Measurements from ENCODE around the gene EFHD1.
"Not testable (repeated sequence)": the region's sequence is repeated elsewhere in the genome, so short reads cannot be mapped to it uniquely, and the experiment has no call there.

Gene EFHD1

DNA sequence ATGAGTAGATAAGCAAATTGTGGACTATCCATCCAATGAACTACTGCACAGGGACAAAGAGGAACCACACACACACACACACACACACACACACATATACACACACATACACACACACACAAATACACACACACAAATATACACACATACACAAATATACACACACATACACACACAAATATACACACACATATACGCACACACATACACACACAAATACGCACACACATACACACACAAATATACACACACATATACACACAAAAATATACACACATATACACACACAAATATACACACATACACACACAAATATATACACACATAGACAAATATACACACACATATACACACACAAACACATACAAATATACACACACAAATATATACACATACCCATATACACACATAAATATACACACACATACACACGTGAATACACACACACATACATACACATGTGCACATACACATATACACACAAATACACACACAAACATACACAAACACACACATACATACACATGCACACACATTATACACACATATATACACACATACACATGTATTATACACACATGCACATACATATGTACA is 19.8 kb upstream of the EFHD1 start:
- in situ Hi-C loops (cut with MboI; ENCODE audit: low sequenced_read_pairs): loop anchor here (25.0 kb wide), 1 partner anchor 399 kb away; the partner anchor contains the start of gene NGEF

DNA sequence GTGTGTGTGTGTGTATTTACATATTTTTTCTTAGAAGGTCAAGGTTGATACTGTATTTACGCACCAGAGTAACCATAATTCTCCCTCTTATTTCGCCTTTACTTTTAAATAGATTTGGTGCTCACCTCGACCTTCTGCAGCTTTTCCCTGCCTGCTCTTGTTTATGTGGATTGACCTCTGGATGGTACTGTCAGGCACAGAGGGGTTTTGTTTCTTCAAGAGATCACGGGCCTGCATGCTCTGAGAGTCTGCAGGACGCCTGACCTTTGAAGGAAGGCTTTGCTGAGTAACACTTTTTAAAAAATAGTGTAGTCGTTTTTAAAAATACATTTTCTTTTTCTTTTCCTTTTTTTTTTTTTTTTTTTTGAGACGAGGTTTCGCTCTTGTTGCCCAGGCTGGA is 18.1 kb upstream of the EFHD1 start:
- in situ Hi-C loops (cut with MboI; ENCODE audit: low sequenced_read_pairs): loop anchor here (25.0 kb wide), 1 partner anchor 397 kb away; the partner anchor contains the start of gene NGEF

DNA sequence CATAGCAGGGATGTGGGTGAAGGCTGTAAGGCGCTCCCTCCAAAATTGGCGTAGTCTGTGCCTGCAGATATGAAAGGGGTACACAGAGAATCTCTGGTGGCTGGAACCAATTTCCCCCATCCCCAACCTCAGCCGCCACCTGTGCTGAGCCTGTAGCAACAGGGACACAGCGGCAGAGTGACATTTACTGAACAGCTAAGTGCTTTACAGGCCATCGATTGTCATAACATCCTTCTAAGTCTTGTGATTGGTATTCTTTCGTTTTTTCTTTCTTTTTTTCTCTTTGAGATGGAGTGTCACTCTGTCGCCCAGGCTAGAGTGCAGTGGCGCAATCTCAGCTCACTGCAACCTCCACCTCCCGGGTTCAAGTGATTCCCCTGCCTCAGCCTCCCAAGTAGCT is 12.2 kb upstream of the EFHD1 start:
- in situ Hi-C loops (cut with MboI; ENCODE audit: low sequenced_read_pairs): loop anchor here (25.0 kb wide), 1 partner anchor 391 kb away; the partner anchor contains the start of gene NGEF

DNA sequence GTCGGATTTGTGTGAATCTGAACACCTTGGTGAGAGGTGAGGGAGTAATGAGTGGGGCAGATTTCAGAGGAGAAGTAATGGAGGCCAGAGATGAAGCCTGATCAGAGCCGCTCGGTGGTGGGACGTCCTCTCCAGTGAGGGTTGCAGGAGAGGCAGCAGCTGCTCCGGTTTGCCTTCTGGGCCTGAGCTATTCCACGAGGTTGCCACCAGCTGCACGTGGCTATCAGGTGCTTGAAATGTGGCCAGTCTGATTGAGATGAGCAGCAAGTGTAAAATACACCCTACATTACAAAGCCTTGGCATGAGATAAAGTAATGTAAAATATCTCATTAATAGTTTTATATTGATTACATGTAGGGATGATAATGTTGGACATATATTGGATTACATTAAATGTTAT is 10.8 kb upstream of the EFHD1 start:
- in situ Hi-C loops (cut with MboI; ENCODE audit: low sequenced_read_pairs): loop anchor here (25.0 kb wide), 1 partner anchor 390 kb away; the partner anchor contains the start of gene NGEF

DNA sequence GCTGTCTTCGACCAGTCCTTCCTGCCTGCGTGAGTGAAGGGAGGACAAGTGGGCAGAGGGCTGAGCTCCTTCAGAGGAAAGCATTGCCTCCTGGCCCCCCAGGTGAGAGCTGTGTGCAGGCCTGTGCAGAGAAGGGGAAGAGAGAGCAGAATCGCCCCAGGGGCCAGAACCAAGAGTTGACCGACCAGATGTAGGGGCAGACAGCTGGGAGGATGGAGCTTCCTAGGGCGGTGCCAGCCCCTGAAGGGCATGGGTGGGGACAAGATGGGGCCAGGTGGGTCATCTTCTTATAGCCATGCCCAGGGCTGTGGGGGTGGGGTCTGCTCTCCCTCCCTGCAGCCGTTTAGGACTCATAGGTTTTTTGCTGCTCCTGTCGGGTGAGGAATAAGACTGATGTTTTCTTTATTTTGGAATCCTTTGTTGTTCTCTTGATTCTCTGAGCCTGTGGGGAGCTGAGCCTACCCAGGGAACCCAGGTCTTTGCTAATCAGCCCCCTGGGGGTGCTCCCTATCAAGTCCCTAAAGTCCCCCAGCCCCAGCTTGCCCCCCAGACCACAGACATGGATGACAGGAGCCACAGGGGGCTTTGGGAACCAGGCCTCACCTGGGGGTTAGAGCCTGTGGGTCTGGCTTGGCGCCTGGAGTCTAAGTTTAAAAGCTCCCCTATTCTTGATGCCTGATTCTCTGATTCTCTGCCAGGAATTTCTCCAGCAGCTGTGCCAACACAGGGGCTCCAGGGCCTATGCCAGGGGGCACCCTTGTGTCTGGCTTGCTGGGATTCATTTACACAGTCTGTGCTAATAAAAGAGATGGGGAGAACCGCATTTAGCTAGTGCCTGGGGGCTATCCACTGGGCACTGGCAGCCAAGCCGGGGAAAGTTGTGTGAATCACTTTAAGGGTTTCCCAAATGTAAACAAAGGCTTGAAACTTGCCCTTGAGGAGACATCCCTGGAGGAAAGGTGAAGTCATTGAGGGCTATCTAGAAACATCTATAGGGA is 9.3 kb upstream of the EFHD1 start:
- in situ Hi-C loops (cut with MboI; ENCODE audit: low sequenced_read_pairs): loop anchor here (25.0 kb wide), 1 partner anchor 388 kb away; the partner anchor contains the start of gene NGEF

DNA sequence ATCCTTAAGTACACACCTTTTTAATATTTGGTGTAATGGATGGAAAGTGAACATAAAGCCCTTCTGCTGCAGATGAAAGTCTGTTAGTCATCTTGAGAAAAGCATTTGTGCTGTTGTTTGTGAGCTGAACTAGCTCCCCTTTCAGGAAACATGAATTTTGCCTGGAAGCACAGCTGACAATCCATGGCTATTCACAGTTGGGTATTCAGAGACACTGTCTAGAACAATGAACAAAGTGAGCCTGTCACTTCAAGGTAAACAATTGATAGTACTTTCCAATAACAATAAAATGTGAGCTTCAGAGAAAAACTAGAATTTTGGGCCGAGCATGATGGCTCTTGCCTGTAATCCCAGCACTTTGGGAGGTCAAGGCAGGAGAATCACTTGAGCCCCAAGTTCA is 6.8 kb upstream of the EFHD1 start:
- in situ Hi-C loops (cut with MboI; ENCODE audit: low sequenced_read_pairs): no loop called here

DNA sequence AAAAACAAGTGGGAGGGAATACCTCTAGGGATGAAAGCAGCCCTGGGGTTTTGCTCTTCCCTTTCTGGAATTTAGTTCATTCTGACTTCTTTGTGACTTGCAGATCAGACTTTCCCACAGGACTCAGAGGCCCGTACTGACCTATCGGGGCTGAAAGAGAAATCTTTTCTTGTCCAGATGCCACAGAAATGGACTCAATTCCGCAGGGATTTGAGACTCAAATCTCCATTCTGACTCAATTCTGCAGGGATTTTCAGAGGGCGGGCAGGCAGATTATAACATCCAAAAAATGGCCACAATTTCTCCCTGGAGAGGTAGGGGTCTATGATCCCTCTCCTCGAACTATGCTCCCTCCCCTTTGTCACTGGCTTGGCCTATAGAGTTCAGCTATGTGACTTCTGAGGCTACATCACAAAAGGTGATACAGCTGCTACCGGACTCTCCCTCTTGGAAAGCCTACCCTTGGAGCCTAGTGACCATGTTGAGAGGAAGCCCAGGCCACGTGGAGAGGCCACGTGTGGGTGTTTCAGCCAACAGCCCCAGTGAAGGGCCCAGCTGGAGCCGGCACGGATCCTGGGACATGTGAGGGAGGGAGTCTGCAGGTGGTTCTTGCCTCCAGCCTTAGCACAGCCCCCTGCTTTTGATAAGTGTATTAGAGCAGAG is 4.8 kb upstream of the EFHD1 start:
- in situ Hi-C loops (cut with MboI; ENCODE audit: low sequenced_read_pairs): no loop called here

DNA sequence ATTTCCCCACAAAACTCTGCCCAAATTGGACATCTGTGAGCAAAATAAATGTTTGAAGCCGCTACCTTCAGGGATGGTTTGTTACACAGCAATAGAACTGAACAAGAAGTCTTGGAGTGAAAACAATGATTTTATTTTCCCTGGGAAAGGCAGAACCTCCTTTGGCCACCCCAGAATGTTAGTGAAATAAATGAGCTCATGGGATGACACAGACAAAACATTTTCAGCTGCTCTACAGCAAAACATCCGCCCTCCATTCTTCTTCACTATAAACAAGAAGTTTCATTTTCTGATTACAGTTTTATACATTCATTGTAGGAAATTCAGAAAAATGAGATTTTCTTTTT is 4.3 kb upstream of the EFHD1 start:
- in situ Hi-C loops (cut with MboI; ENCODE audit: low sequenced_read_pairs): no loop called here

DNA sequence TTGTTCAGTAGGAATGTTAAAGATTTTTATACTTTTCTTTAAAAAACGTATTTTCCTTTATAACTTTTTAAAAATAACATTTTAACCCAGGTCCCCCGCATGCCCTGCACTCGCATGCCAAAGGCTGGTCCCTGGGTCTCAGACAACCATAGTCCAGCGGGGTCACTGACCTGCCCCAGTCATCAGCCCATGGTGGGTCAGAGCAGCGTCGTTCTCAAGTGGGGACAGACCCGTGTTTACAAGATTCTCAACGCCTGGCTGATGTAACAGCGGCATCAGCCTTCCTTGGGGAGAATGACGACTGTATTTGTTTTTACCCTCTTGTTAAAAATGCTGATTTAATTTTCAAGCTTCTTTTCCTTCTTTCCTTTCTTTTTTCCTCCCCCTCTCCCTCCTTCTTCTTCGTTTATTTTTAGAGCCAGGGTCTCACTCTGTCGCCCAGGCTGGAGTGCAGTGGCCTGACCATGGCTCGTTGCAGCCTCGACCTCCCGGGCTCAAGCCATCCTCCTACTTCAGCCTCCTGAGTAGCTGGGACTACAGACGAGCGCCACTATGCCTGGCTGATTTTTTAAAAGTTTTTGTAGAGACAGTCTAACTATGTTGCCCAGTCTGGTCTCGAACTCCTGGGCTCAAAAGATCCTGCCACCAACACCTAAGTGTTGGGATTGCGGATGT is 1.0 kb upstream of the EFHD1 start:
- in situ Hi-C loops (cut with MboI; ENCODE audit: low sequenced_read_pairs): no loop called here

DNA sequence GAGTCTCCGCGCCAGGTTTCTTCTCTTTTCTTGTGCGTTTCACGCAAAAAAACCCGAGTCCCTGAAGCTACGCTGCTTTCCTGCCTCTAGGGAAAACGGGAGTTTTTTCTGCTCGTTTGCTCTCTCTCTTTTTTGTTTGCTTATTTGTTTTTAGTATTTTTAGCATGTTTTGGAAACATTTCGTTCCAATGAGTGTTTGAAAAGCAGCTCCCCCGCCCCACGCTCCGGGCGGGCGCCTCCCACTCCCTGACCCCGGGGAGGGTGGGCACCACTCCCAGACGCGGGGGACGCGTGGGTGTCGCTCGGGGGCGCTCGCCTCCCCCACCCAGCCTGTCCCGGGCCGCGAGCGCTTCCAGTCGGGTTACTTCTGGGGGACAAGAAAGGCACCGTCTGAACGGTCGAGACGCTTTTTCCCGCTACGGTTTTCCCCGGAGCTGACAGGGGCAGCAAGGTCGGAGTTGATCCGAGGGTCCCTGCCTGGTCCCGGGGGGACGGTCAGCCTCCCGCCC is 446 bp upstream of the EFHD1 start:
- in situ Hi-C loops (cut with MboI; ENCODE audit: low sequenced_read_pairs): no loop called here

DNA sequence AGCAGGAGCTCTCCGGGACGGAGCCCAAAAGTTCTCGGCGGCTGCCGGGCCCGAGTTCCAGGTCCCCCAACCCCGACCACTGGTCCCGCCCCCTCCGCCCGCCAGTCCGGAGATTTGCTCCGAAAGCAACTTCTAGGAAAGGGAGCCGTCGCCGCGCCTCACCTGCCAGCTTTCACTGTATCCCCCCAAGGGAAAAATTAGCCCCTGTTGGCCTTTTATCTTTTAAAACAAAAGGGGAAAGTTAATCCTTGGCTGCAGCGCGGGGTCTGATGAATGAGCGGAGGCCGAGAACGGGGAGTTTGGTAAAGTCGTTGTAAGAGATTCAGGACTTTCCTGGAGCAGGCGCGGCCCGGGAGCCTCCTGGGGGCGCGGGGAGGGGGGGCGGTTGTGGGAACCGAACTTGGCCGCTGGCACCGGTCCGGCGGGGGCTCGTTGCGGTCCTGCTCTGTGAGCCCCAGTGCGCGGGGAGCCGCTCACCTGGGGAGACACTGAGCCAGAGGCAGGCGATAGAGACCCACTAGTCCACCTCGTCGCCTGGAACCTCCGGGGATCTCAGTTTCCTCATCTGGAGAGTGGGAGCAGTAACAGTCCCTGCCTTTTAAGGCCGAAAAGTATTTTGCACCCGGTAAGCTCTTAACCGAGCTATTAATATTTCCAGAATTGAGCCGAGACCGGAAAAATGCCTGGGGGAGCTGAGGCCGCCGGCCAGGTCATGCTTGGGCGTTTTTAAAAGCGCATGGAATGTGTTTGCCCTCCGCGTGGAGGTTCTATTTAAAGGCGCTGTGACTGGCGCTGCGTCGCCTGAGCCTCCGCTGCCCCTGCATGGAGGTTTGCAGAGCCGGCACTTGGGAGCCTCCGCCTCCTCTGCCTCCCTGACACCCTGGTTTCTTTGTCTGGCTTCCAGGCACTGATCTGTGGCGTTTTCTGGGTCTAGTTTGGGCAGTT is 1.1 kb downstream of the EFHD1 start:
- in situ Hi-C loops (cut with MboI; ENCODE audit: low sequenced_read_pairs): no loop called here

DNA sequence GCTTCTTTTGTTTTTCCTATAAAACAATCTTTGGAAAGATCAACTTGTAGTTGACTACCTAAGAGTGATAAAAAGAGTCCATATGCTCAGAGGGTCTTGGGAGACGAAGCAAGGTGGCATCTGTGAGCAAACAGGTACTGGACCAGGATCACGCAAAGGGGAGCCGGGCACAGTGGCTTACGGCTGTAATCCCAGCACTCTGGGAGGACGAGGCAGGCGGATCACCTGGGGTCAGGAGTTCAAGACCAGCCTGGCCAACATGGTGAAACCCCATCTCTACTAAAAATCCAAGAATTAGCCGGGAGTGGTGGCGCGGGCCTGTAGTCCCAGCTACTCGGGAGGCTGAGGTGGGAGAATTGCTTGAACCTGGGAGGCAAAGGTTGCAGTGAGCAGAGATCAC is 2.0 kb downstream of the EFHD1 start:
- in situ Hi-C loops (cut with MboI; ENCODE audit: low sequenced_read_pairs): not testable (repeated sequence)

DNA sequence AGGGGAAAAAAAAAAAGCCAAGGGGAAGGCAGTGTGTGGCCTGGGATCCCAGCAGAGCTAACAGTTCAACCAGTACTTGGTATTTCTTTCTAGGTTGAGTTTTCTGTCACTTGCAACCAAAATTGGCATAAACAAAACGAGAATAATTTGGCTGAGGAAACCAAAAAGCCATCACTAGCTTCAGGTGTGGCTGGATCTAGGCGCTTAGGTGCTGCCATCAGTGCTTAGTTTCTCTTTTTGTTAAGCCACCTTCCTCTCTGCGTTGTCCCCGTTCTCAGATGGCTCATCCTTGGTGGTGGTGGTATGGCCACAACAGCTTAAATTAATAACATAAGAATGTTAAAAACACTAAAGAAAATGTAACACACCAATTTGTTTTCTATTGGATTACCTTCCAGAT is 2.4 kb downstream of the EFHD1 start:
- in situ Hi-C loops (cut with MboI; ENCODE audit: low sequenced_read_pairs): no loop called here

DNA sequence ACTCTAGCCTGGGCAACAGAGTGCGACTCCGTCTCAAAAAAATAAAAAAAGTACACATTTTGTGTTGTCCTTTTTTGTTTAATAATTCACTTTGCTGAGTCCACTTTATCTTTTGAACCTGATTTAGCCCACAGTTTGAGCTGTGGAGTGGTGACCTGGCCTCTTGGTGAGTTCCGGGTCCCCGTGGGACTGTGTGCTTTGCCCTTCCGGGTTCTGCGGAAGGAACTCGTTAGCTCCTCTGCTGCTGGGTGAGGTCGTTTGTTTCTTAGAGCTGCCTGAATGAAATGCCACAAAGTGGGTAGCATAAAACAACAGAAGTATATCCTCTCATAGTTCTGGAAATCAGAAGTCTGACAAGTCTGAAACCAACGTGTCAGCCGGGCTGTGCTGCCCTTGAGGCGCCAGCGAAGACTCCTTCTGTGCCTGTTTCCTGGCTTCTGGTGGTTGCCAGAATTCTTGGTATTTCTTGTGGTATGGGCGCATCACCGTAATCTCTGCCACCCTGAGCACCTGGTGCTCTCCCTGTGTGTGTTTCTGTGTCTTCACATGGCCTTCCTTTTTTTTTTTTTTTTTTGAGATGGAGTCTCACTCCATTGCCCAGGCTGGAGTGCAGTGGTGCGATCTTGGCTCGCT is 3.5 kb downstream of the EFHD1 start:
- in situ Hi-C loops (cut with MboI; ENCODE audit: low sequenced_read_pairs): no loop called here

DNA sequence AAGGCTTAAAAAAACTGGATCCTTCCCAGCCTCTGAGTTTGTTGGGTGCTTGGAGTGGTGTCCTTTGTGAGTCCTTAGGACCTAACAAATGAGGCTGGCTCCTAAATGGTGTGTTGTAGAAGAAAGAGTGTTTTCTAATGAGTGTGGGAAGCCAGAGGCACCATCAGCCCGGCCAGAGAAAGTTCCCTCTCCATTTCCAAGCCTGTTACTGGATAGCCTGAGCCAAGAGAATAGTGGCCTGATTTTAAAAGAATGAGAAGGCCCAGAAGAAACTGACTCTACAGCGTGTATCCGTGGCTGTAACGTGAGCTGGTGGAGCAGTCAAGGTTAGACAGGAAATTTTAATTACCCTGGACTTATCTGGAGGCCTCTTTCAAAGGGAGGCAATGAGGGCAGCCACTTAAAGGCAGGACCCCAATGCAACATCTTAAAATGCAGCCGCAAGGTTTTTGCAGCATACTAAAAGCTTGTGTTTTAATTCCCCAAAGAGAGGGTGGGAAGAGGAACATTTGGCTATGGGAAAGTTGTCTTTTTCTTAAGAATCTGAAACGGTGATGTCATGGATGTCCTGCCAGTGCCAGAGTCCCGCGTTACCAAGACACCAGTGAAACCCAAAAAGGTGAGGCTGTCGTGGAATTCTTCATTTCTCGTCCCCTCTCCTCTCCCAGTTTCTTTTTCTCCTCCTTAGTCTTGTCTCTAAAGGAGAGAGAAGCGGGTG is 4.6 kb downstream of the EFHD1 start:
- in situ Hi-C loops (cut with MboI; ENCODE audit: low sequenced_read_pairs): no loop called here

DNA sequence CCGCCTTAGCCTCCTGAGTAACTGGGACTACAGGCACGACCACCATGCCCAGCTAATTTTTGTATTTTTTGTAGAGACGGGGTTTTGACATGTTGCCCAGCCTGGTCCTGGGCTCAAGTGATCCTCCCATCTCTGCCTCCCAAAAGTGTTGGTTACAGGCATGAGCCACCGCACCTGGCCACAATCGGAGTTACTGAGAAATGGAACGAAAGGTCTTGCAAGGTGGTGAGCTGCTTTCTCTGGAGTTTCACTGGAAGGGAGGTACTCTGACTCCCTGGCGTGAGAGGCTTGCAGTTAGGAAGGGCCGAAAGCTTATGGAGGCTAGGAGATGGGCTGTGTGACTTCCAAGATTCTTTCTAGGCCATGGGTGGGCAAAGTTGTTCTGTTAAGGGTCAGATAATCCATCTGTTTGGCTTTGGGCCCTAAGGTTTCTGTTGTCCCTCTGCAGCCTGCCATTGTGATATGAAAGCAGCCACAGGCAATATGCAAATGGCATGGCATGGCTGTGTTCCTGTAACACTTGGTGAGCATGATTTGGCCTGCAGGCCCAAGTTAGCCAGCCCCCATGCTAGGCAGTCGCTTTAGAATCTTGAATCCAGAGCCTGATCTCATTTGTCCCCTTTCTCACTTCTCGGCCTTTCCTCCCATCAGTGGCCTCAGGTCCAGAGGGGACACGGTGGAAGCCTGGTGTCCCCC is 7.9 kb downstream of the EFHD1 start:
- in situ Hi-C loops (cut with MboI; ENCODE audit: low sequenced_read_pairs): no loop called here

DNA sequence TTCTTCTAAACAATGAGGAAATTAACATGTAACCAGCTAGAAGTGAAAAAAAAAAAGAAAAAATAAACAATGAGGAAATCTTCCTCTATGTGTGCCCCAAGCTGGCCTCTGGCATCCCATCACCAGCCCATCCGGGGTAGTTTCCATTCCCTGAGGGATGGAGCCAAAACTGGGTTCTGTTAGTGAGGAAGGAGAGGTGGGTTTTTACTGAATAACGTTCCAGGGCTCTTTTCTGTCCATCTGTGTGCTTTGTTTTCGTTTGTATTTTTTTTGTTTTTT is 9.7 kb downstream of the EFHD1 start:
- in situ Hi-C loops (cut with MboI; ENCODE audit: low sequenced_read_pairs): no loop called here

DNA sequence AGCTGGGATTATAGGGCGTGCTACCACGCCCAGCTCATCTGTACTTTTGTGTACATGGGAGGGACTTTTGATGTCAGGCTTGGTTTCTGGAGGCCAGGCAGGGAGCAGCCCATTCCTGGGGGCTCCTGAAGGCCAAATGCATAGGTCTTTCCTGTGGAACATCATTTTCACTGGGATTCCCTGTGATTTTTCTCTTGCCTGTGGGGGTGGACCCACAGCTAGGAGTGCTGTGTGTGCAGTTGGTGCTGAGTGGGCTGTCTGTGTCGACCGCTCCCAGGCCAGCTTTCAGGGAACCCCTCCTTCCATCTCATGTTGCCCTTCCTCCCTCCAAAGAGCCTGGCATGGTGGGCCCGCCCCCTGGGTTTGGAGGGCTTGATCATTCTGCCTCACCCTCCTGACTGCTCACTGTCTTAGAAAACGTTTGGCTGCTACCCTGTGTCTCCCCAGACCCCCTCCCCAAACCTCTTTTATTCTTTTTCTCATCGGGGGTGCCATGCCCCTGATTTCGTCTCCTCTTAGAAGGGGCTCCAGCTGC is 10.5 kb downstream of the EFHD1 start:
- in situ Hi-C loops (cut with MboI; ENCODE audit: low sequenced_read_pairs): no loop called here
